GM12891 (cell line): ENCODE results near the gene SYNPO2.

Experiments used
- DNase-seq: peaks from one replicate; pipeline ENCODE4 v3.0.0; 2011; ENCODE audit warnings: low spot score; ENCODE audit not compliant: insufficient read length
- FAIRE-seq: peaks from 2 replicates; lab custom pipeline; 2011; peaks lifted over from hg19 to GRCh38; lab: Jason Lieb, UNC
- PAX5 ChIP-seq: IDR thresholded peaks from 2 replicates; pipeline ENCODE4 v1.6.1; 2011; ENCODE audit warnings: low read length, moderate library complexity, mild to moderate bottlenecking; ENCODE audit not compliant: insufficient read depth, severe bottlenecking
- POLR2A ChIP-seq: IDR thresholded peaks from 2 replicates; pipeline ENCODE4 v1.6.1; 2011; ENCODE audit warnings: low read depth, low read length, control low read depth
- POLR2AphosphoS5 ChIP-seq: IDR thresholded peaks from 2 replicates; pipeline ENCODE4 v1.6.1; 2011; ENCODE audit warnings: low read depth, low read length, control low read depth
- POU2F2 ChIP-seq: IDR thresholded peaks from 2 replicates; pipeline ENCODE4 v1.6.1; 2011; ENCODE audit warnings: low read depth, mild to moderate bottlenecking, control low read depth, low read length, moderate library complexity
- SPI1 ChIP-seq: IDR thresholded peaks from 2 replicates; pipeline ENCODE4 v1.6.1; 2011; ENCODE audit warnings: low read depth, low read length, control low read depth
- TAF1 ChIP-seq: IDR thresholded peaks from 2 replicates; pipeline ENCODE4 v1.6.1; 2011; ENCODE audit warnings: low read depth, low read length, control low read depth

Gene SYNPO2

GRCh38 chr4:119098306-119098705, 209.7 kb downstream of the SYNPO2 start:
- FAIRE-seq (no peak), DNase-seq (no peak)
- no peak for TF ChIP-seq POLR2A
- no peak for TF ChIP-seq PAX5
- no peak for TF ChIP-seq POLR2AphosphoS5
- no peak for TF ChIP-seq SPI1
- no peak for TF ChIP-seq TAF1
- no peak for TF ChIP-seq POU2F2

- FAIRE-seq (no peak), DNase-seq (no peak)
- TF ChIP-seq PAX5 (no peak), TAF1 (no peak), POLR2A (no peak), SPI1 (no peak), POU2F2 (no peak), POLR2AphosphoS5 (no peak)
Observed at GRCh38 chr4:119099227-119099810, 210.7 kb downstream of the SYNPO2 start.

GRCh38 chr4:119100655-119101054, 212.0 kb downstream of the SYNPO2 start:
- DNase-seq (no peak), FAIRE-seq (no peak)
- TF ChIP-seq POLR2A (no peak), SPI1 (no peak), TAF1 (no peak), PAX5 (no peak), POLR2AphosphoS5 (no peak), POU2F2 (no peak)

- TF ChIP-seq TAF1: no peak
- no peak for TF ChIP-seq POLR2AphosphoS5
- TF ChIP-seq SPI1: no peak
- TF ChIP-seq PAX5: no peak
- no peak for TF ChIP-seq POLR2A
- TF ChIP-seq POU2F2: no peak
- FAIRE-seq: no peak
- DNase-seq: no peak
Observed at GRCh38 chr4:119103263-119103662, 214.6 kb downstream of the SYNPO2 start.

- no peak for TF ChIP-seq SPI1
- no peak for FAIRE-seq
- no peak for DNase-seq
Observed at GRCh38 chr4:119104644-119105273, 216.1 kb downstream of the SYNPO2 start.

- no peak for FAIRE-seq
- DNase-seq: no peak
Observed at GRCh38 chr4:119105605-119106004, 217.0 kb downstream of the SYNPO2 start.

GRCh38 chr4:119106036-119107000, 217.7 kb downstream of the SYNPO2 start:
- DNase-seq: no peak
- FAIRE-seq: no peak
- TF ChIP-seq PAX5: no peak
- no peak for TF ChIP-seq POLR2A
- TF ChIP-seq POLR2AphosphoS5: no peak
- TF ChIP-seq SPI1: no peak
- no peak for TF ChIP-seq TAF1
- no peak for TF ChIP-seq POU2F2

More at GRCh38 chr4:119105605-119106004, 217.0 kb downstream of the SYNPO2 start:
- TF ChIP-seq POLR2A: no peak
- no peak for TF ChIP-seq POU2F2
- no peak for TF ChIP-seq TAF1
- TF ChIP-seq PAX5: no peak
- TF ChIP-seq POLR2AphosphoS5: no peak
- TF ChIP-seq SPI1: no peak

GRCh38 chr4:119110121-119110520, 221.5 kb downstream of the SYNPO2 start:
- FAIRE-seq (no peak), DNase-seq (no peak)
- TF ChIP-seq POLR2A (no peak), PAX5 (no peak), SPI1 (no peak), TAF1 (no peak), POLR2AphosphoS5 (no peak), POU2F2 (no peak)
